Ovary (tissue), 9 donors: Measurements from ENCODE around the gene CRIP1. TPM values are rescaled to one million over a fixed set of nuclear protein-coding genes. Genes with fewer than 3 reads are reported as not detected.

Experiments used
- DNase-seq, 5 donors: peaks; one replicate each; pipeline ENCODE4 v3.0.0-alpha.2; 2019 to 2020
- H3K27ac ChIP-seq, 2 donors: fragments of 200-600 bp; one replicate each; pipeline versions ENCODE4 v1.5.1 to v1.8.0; 2019 to 2022
- H3K27me3 ChIP-seq: fragments of 200-600 bp; one replicate; pipeline ENCODE4 v1.8.0; 2022
- H3K36me3 ChIP-seq: fragments of 200-600 bp; sonication (generic); one replicate; pipeline ENCODE4 v1.5.1; 2019
- H3K4me1 ChIP-seq: one replicate; pipeline ENCODE4 v1.8.1; 2013; ENCODE audit warnings: mild to moderate bottlenecking, moderate library complexity; ENCODE audit not compliant: insufficient read depth
- H3K4me3 ChIP-seq: fragments of 200-600 bp; sonication (generic); one replicate; pipeline ENCODE4 v1.5.1; 2017
- H3K9me3 ChIP-seq, 2 donors: fragments of 200-600 bp in 1 of 2; sonication (generic) in 1 of 2; one replicate each; pipeline versions ENCODE4 v1.5.1 to v1.8.1; 2013 to 2019; ENCODE audit warnings: mild to moderate bottlenecking in 1 of 2, moderate library complexity in 1 of 2
- CTCF ChIP-seq, 3 donors: fragments of 450-650 bp in 2 of 3; fragments of 200-600 bp in 1 of 3; IDR thresholded peaks; one replicate each; pipeline versions ENCODE4 v1.5.1 to v1.8.0; 2016 to 2022; ENCODE audit warnings: antibody characterized with exemption in 3 of 3, mild to moderate bottlenecking in 1 of 3
- EP300 ChIP-seq: sonication (generic); formaldehyde crosslinking; IDR thresholded peaks from one replicate; pipeline ENCODE4 v1.6.1; 2017; ENCODE audit warnings: antibody characterized with exemption
- POLR2A ChIP-seq: fragments of 450-650 bp; IDR thresholded peaks from one replicate; pipeline ENCODE4 v1.6.1; 2017; ENCODE audit warnings: antibody characterized with exemption, mild to moderate bottlenecking, moderate library complexity
- WGBS, 3 donors: extraction: QIAGEN DNeasy Blood & Tissue Kit in 1 of 3; methylation state at CpG; one replicate each; pipeline versions ENCODE4 v1.1.5 to v1.1.7; 2013 to 2017; 5-methylcytosine and 5-hydroxymethylcytosine counted together
- intact Hi-C, 4 donors: fragments of 100-400 bp; cut with DNase I; formaldehyde crosslinking; loops; one replicate each; pipeline versions ENCODE4 v1.11.0 to v1.15.1; 2022 to 2023
- polyA plus RNA-seq, 2 donors: library from polyadenylated mRNA; stranded (reverse); fragments of 200-250 nt in 1 of 2; fragments of 350-450 nt in 1 of 2; fragmentation: Illumina TruSeq in 1 of 2; extraction: RNeasy Lipid Tissue Mini Kit (QIAGEN cat#74804) in 1 of 2; gene quantifications; one replicate each; pipeline ENCODE4 v1.2.3, GENCODE V29; 2013 to 2014
- total RNA-seq, 7 donors: library from RNA; depleted of rRNA in 2 of 7; stranded (reverse); fragments of >200 nt in 2 of 7; fragmentation: NEBNext Ultra II Directional in 3 of 7; extraction: Animal tissue kit (Norgen Biotek cat#: 25700) in 3 of 7; gene quantifications; one replicate each; pipeline versions ENCODE4 v1.1.0 to v1.2.4, GENCODE V29; 2016 to 2023
- donor health status: DM: no; HTN: no; CAD: no; lungs with moderate emphysema.
- donor health status: DM: no; HTN: no; CAD: no.
- donor health status: Bipolar disorder and iron deficiency.
- donor health status: DM: yes; HTN: yes; CAD: no.
- donor health status: DM: no; HTN: no; CAD: no.
- donor health status: DM: yes; HTN: yes; CAD: no.

CRIP1 gene
- total and polyA plus RNA-seq, 9 donors, result 3.2 to 116 (median 26.4) TPM

- no peak for TF ChIP-seq EP300
- Histone ChIP-seq H3K9me3 (no peaks in the 10 kb centered on the region), H3K27me3 (no peaks in the 10 kb centered on the region), H3K36me3 (no peaks in the 10 kb centered on the region), H3K4me3 (no peak overlapping the region), H3K27ac (no peak overlapping the region), H3K4me1 (no peaks in the 10 kb centered on the region)
- intact Hi-C loops, result no loop called here
- WGBS, 3 donors, result 85 to 89% (median 86%) methylated on average over 22 of the region's 22 CpGs
- no peak for DNase-seq
These were observed 30.7 kb upstream of the CRIP1 start for GRCh38 chr14:105455766-105456660.

DNA sequence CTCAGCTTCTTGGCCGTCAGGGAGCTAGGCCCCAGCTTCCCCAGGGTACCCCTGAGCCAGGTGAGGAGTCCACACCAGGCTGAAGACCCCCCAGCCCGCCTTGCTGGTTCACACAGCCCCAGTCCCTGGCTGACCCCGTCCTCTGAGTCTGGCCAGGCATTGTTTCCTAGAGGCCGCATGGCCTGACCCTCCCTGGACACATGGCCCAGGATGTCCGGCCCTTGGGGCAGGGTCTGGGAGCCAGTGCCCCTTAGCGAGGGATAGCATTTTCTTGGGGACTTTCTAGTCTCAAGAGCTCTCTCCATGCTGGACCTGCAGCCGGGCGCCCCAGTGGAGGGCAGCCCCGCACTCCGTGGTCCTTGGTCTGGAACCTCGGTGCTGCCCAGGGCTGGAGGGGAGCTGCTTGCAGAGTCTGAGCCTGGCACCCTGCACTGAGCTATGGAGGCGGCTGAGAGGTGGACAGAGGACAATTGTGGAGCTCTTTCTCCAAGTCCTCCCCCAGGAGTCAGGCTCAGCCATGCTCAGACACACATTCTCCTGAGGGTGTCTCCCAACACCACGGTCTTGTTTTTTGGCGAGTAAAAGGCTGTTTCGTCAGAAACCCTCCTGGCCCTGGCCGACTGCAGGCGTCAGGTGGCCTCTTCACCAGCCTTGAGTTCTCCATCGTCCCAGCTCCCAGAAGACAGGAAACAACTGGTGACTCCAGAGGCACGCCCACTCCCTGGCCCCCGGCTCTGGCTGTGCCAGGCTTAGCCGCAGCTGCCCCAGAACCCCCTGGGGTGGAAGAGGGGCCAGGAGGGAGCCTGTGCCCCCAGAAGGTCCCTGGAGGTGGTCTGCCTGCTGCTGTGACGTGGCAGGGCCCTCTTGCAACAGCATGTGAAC, 29.7 kb upstream of the CRIP1 start:
- TF ChIP-seq CTCF (IDR thresholded peaks at IDR 0.05) (no peak), EP300 (no peak), POLR2A (no peak)
- 82 to 84% (median 83%) methylated on average over 22 of the region's 22 CpGs for WGBS, 3 donors
- intact Hi-C loops, result no loop called here
- no peaks in the 10 kb centered on the region for H3K36me3 ChIP-seq
- no peak for DNase-seq
- H3K27ac ChIP-seq, result no peak overlapping the region
- no peaks in the 10 kb centered on the region for H3K4me1 ChIP-seq
- no peaks in the 10 kb centered on the region for H3K9me3 ChIP-seq
- no peak overlapping the region for H3K4me3 ChIP-seq
- no peaks in the 10 kb centered on the region for H3K27me3 ChIP-seq

GRCh38 chr14:105458010-105458409, 28.7 kb upstream of the CRIP1 start:
- no peaks in the 10 kb centered on the region for H3K4me1 ChIP-seq
- 85 to 87% (median 86%) methylated on average over 18 of the region's 18 CpGs for WGBS, 3 donors
- H3K27ac ChIP-seq, result no peak overlapping the region
- H3K27me3 ChIP-seq, result no peaks in the 10 kb centered on the region
- H3K9me3 ChIP-seq, result no peaks in the 10 kb centered on the region
- intact Hi-C loops, result no loop called here
- TF ChIP-seq CTCF (IDR thresholded peaks at IDR 0.05) (no peak), EP300 (no peak), POLR2A (no peak)
- no peaks in the 10 kb centered on the region for H3K36me3 ChIP-seq
- no peak for DNase-seq
- no peak overlapping the region for H3K4me3 ChIP-seq

GRCh38 chr14:105458571-105458970, 28.1 kb upstream of the CRIP1 start:
- H3K4me3 ChIP-seq, result no peak overlapping the region
- intact Hi-C loops, result no loop called here
- no peaks in the 10 kb centered on the region for H3K4me1 ChIP-seq
- DNase-seq, result no peak
- no peaks in the 10 kb centered on the region for H3K9me3 ChIP-seq
- H3K36me3 ChIP-seq, result no peaks in the 10 kb centered on the region
- TF ChIP-seq POLR2A (no peak), EP300 (no peak)
- no peaks in the 10 kb centered on the region for H3K27me3 ChIP-seq
- 87 to 88% (median 87%) methylated on average over 9 to 14 of the region's 14 CpGs for WGBS, 3 donors
- H3K27ac ChIP-seq, result no peak overlapping the region

- intact Hi-C loops, result no loop called here
- H3K27me3 ChIP-seq, result no peaks in the 10 kb centered on the region
These were observed 26.6 kb upstream of the CRIP1 start for GRCh38 chr14:105460116-105460515.

More at GRCh38 chr14:105460116-105460515, 26.6 kb upstream of the CRIP1 start:
- no peaks in the 10 kb centered on the region for H3K4me1 ChIP-seq
- no peaks in the 10 kb centered on the region for H3K36me3 ChIP-seq
- no peaks in the 10 kb centered on the region for H3K9me3 ChIP-seq
- WGBS, 3 donors, result 93 to 95% (median 93%) methylated on average over 16 to 17 of the region's 17 CpGs
- DNase-seq, result no peak
- H3K27ac ChIP-seq, result no peak overlapping the region
- TF ChIP-seq CTCF (IDR thresholded peaks at IDR 0.05), result no peak
- no peak for TF ChIP-seq POLR2A
- no peak for TF ChIP-seq EP300
- no peak overlapping the region for H3K4me3 ChIP-seq
